HCT116 (cell line): ENCODE data around the gene JDP2. TPM values are rescaled to one million over a fixed set of nuclear protein-coding genes. Genes with fewer than 3 reads are reported as not detected.

Experiments used
- ATAC-seq: fragments of 200-7000 bp; cut with Tn5 transposase; 2 replicates; pipeline ENCODE4 v1.9.1; 2020; ENCODE audit warnings: mild to moderate bottlenecking, moderate library complexity
- BruUV-seq: library from RNA; stranded (reverse); fragments of 400-500 nt; replicated peaks from 2 replicates; lab custom pipeline; 2021; lab: Mats Ljungman, UMichigan
- CTCF ChIA-PET: fragments of 300-600 bp; sonication (Branson Sonifier 250); formaldehyde crosslinking; loops from one replicate; lab custom pipeline; 2021; ENCODE audit warnings: antibody characterized with exemption; lab: Charles Lee
- POLR2A ChIA-PET: fragments of 300-600, 350-600 bp; sonication (Branson Sonifier 250); formaldehyde crosslinking; loops from one replicate; lab custom pipeline; 2021; ENCODE audit warnings: antibody characterized with exemption; lab: Charles Lee
- RAD21 ChIA-PET, 2 experiments: fragments of 300-600 bp; sonication (Branson Sonifier 250); formaldehyde crosslinking; loops; one replicate each; lab custom pipeline; 2023; ENCODE audit warnings: low total read pairs in 2 of 2; ENCODE audit not compliant: uncharacterized antibody in 2 of 2, unreplicated experiment in 2 of 2, low non-redundant PET in 1 of 2; lab: Charles Lee
- DNase-seq: peaks from one replicate; pipeline ENCODE4 v3.0.0-alpha.2; 2010; ENCODE audit warnings: low read depth, low spot score
- H2AFZ ChIP-seq: fragments of 200-600 bp; shearing (Covaris generic), sonication (generic); 2 replicates; pipeline ENCODE4 v1.6.1; 2017; ENCODE audit warnings: low read depth, mixed run types, mixed read lengths, antibody characterized with exemption, low read length; ENCODE audit not compliant: poor library complexity, severe bottlenecking
- H3K27ac ChIP-seq: 2 replicates; pipeline ENCODE4 v1.5.1; 2012; ENCODE audit warnings: low read depth, low read length
- H3K27me3 ChIP-seq: fragments of 200-600 bp; sonication (generic); 2 replicates; pipeline ENCODE4 v1.6.1; 2016; ENCODE audit warnings: mixed run types, low read length, mixed read lengths; ENCODE audit not compliant: insufficient read depth
- H3K36me3 ChIP-seq, 2 experiments: fragments of 200-500 bp in 1 of 2; fragments of 200-600 bp in 1 of 2; sonication (Bioruptor generic) in 1 of 2; sonication (generic) in 1 of 2; 2 replicates each; pipeline versions ENCODE4 v1.5.1 to v1.6.1; 2014 to 2016; ENCODE audit warnings: low read length in 2 of 2, inconsistent platforms in 1 of 2, mixed read lengths in 1 of 2, mixed run types in 1 of 2; ENCODE audit not compliant: insufficient read depth in 2 of 2, control insufficient read depth in 1 of 2
- H3K4me1 ChIP-seq, 2 experiments: fragments of 200-600 bp in 1 of 2; sonication (generic) in 1 of 2; 2 replicates each; pipeline versions ENCODE4 v1.5.1 to v1.6.1; 2012 to 2017; ENCODE audit warnings: low read length in 2 of 2, inconsistent platforms in 1 of 2, mild to moderate bottlenecking in 1 of 2, mixed read lengths in 1 of 2, mixed run types in 1 of 2, moderate library complexity in 1 of 2; ENCODE audit not compliant: insufficient read depth in 2 of 2, control insufficient read depth in 1 of 2
- H3K4me2 ChIP-seq: fragments of 200-600 bp; sonication (generic); 2 replicates; pipeline ENCODE4 v1.6.1; 2017; ENCODE audit warnings: mixed run types, low read length, mixed read lengths
- H3K4me3 ChIP-seq, 2 experiments: fragments of 200-600 bp in 1 of 2; sonication (generic) in 1 of 2; replicated peaks in 1 of 2; 2 replicates each; pipeline ENCODE4 v1.5.1; 2011 to 2016; ENCODE audit warnings: low read length in 2 of 2, control low read depth in 1 of 2, low read depth in 1 of 2, mild to moderate bottlenecking in 1 of 2, mixed read lengths in 1 of 2, mixed run types in 1 of 2
- H3K79me2 ChIP-seq: fragments of 200-600 bp; sonication (generic); 2 replicates; pipeline ENCODE4 v1.6.1; 2017; ENCODE audit warnings: mild to moderate bottlenecking, mixed run types, low read length, moderate library complexity, mixed read lengths; ENCODE audit not compliant: insufficient read depth
- H3K9ac ChIP-seq: fragments of 200-600 bp; sonication (generic); 2 replicates; pipeline ENCODE4 v1.6.1; 2016; ENCODE audit warnings: low read length, mixed read lengths
- H3K9me2 ChIP-seq: fragments of 200-600 bp; sonication (generic), shearing (Covaris generic); 2 replicates; pipeline ENCODE4 v1.6.1; 2017; ENCODE audit warnings: mixed run types, mild to moderate bottlenecking, moderate library complexity; ENCODE audit not compliant: insufficient read depth
- H3K9me3 ChIP-seq, 2 experiments: fragments of 200-500 bp in 1 of 2; fragments of 200-600 bp in 1 of 2; sonication (Bioruptor generic) in 1 of 2; sonication (generic) in 1 of 2; 2 replicates each; pipeline ENCODE4 v1.6.1; 2014 to 2017; ENCODE audit warnings: low read length in 2 of 2, mixed read lengths in 2 of 2, inconsistent platforms in 1 of 2, low read depth in 1 of 2, mild to moderate bottlenecking in 1 of 2, mixed run types in 1 of 2, moderate library complexity in 1 of 2; ENCODE audit not compliant: control insufficient read depth in 1 of 2, insufficient read depth in 1 of 2
- H4K20me1 ChIP-seq: fragments of 200-600 bp; sonication (generic), shearing (Covaris generic); 2 replicates; pipeline ENCODE4 v1.6.1; 2017; ENCODE audit warnings: mixed run types, mild to moderate bottlenecking, moderate library complexity; ENCODE audit not compliant: insufficient read depth
- CBX3 ChIP-seq: IDR thresholded peaks from 2 replicates; pipeline ENCODE4 v1.6.1; 2012; ENCODE audit warnings: low read depth
- FOSL1 ChIP-seq: IDR thresholded peaks from 2 replicates; pipeline ENCODE4 v1.6.1; 2012; ENCODE audit warnings: low read depth
- POLR2A ChIP-seq: IDR thresholded peaks from 2 replicates; pipeline ENCODE4 v1.7.0; 2011; ENCODE audit warnings: borderline replicate concordance; ENCODE audit not compliant: insufficient read depth, insufficient read length; ENCODE audit errors: extremely low read depth
- ZNF274 ChIP-seq: fragments of 200-500 bp; sonication (Bioruptor generic); IDR thresholded peaks from 2 replicates; pipeline ENCODE4 v1.6.1; 2014; ENCODE audit warnings: mild to moderate bottlenecking, low read depth, low read length, inconsistent platforms
- intact Hi-C: fragments of 100-400 bp; cut with micrococcal nuclease; formaldehyde crosslinking; loops from 2 replicates; pipeline ENCODE4 v1.10.0; 2022
- total RNA-seq: library from RNA; stranded (reverse); gene quantifications from one replicate; pipeline ENCODE4 v1.2.1, GENCODE V29; 2021; ENCODE audit not compliant: unreplicated experiment
- TF ChIP-seq, protein P1 (sequence below): IDR thresholded peaks from 2 replicates; pipeline ENCODE4 v1.6.1; 2012
- TF ChIP-seq, protein P2 (sequence below): IDR thresholded peaks from 2 replicates; pipeline ENCODE4 v1.6.1; 2012

The JDP2 gene
- total RNA-seq, 1 experiment from 2014 or later, result 25.4 TPM

DNA sequence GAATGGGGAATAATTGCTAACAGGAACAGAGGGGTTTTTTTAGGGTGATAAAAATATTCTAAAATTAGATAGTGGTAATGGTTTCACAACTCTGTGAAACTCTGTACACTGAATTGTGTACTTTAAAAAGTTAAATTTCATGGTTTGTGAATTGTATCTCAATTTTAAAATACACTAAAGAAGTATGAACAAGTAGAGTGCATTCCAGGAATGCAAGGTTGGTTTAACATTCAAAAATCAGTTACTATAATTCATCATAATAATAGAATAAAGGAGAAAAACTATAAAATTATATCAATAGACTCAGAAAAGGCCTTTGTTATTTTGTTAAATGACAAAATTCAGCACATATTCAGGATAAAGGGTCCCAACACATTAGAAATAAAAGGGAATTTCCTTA, 83.4 kb downstream of the JDP2 start:
- Histone ChIP-seq H3K79me2 (no peaks in the 10 kb centered on the region), H3K27ac (no peak overlapping the region), H3K4me3 (no peak overlapping the region), H3K27me3 (no peaks in the 10 kb centered on the region), H2AFZ (no peak overlapping the region), H3K9me2 (no peaks in the 10 kb centered on the region), H4K20me1 (no peaks in the 10 kb centered on the region), H3K9me3 (peaks cover 0 to 8% of the 10 kb centered on the region in 2 experiments; a peak in 2 of 4 replicates), H3K4me2 (no peak overlapping the region), H3K9ac (no peak overlapping the region), H3K36me3 (no peaks in the 10 kb centered on the region), H3K4me1 (no peaks in the 10 kb centered on the region)
- ChIA-PET CTCF (no interaction called here), RAD21 (no interaction called here), POLR2A (no interaction called here)
- BruUV-seq, result no TSS peak
- intact Hi-C loops, result no loop called here
- DNase-seq, result no peak
- TF ChIP-seq POLR2A (no peak), ZNF274 (no peak), CBX3 (no peak)
- TF ChIP-seq, protein P1, sequence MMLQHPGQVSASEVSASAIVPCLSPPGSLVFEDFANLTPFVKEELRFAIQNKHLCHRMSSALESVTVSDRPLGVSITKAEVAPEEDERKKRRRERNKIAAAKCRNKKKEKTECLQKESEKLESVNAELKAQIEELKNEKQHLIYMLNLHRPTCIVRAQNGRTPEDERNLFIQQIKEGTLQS, result no peak
- TF ChIP-seq, protein P2, sequence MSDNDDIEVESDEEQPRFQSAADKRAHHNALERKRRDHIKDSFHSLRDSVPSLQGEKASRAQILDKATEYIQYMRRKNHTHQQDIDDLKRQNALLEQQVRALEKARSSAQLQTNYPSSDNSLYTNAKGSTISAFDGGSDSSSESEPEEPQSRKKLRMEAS, result no peak
- ATAC-seq, result no peak

DNA sequence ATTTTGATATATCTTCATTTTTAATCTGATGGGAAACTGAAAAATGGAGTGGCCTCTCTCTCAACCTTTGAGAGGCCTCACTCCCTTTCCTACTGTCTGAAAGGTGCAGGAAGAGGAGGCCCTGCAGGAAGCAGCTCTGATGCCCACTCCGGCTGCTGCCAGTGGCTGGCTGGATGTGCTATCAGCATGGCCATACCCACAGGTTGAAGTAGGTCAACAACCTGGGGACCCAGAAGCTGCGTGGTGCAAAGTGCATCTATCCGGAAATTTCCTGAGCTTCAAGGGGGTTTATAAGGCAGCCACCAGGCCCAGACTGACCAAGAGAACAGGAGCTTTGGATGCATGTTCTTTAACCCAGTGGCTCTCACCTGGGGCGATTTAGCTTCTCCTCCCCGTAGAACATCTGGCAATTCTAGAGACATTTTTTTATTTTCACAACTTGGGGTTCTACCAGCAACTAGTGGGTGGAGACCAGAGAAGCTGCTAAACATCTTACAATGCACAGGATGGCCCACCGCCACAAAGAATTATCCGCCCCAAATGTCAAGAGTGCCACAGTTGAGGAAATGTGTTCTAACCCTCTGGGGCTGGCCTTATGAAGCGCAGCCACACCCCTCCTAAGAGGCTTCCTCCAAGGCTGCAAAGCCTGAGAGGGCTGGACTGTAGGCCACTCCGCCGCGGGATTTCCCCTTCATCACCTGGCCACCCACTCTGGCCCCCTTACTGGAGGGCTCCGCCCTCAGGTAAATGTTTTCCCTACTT, 86.3 kb downstream of the JDP2 start:
- H2AFZ ChIP-seq, result no peak overlapping the region
- TF ChIP-seq FOSL1, result no peak
- no peaks in the 10 kb centered on the region for H4K20me1 ChIP-seq
- no peak overlapping the region for H3K4me2 ChIP-seq
- CTCF ChIA-PET, result no interaction called here
- POLR2A ChIA-PET, result no interaction called here
- H3K9ac ChIP-seq, result no peak overlapping the region
- no peak for ATAC-seq
- H3K9me3 ChIP-seq, result peaks cover 0 to 8% of the 10 kb centered on the region in 2 experiments; a peak in 2 of 4 replicates
- RAD21 ChIA-PET, result no interaction called here
- intact Hi-C loops, result no loop called here
- no peaks in the 10 kb centered on the region for H3K4me1 ChIP-seq
- no peaks in the 10 kb centered on the region for H3K79me2 ChIP-seq
- H3K36me3 ChIP-seq, result no peaks in the 10 kb centered on the region
- H3K9me2 ChIP-seq, result no peaks in the 10 kb centered on the region
- no peak overlapping the region for H3K4me3 ChIP-seq
- BruUV-seq, result no TSS peak
- H3K27ac ChIP-seq, result no peak overlapping the region
- DNase-seq, result no peak
- no peaks in the 10 kb centered on the region for H3K27me3 ChIP-seq
